Stimulated activated naive CD8-positive, alpha-beta T cell treated with anti-CD3 and anti-CD28 coated beads, Interleukin-15, Interleukin-2, amounts not matched to agents 100 U/mL and 50 U/mL, for 24 hours (primary cell): ENCODE results near the gene SLCO6A1.
"Not testable (repeated sequence)": the region's sequence is repeated elsewhere in the genome, so short reads cannot be mapped to it uniquely, and the experiment has no call there.

Source experiments
- ATAC-seq: fragments of 150-1000 bp; cut with Tn5 transposase; one replicate; pipeline ENCODE4 v1.10.0; 2021
- DNase-seq: peaks from one replicate; pipeline ENCODE4 v3.0.0; 2021

The SLCO6A1 gene, protein sequence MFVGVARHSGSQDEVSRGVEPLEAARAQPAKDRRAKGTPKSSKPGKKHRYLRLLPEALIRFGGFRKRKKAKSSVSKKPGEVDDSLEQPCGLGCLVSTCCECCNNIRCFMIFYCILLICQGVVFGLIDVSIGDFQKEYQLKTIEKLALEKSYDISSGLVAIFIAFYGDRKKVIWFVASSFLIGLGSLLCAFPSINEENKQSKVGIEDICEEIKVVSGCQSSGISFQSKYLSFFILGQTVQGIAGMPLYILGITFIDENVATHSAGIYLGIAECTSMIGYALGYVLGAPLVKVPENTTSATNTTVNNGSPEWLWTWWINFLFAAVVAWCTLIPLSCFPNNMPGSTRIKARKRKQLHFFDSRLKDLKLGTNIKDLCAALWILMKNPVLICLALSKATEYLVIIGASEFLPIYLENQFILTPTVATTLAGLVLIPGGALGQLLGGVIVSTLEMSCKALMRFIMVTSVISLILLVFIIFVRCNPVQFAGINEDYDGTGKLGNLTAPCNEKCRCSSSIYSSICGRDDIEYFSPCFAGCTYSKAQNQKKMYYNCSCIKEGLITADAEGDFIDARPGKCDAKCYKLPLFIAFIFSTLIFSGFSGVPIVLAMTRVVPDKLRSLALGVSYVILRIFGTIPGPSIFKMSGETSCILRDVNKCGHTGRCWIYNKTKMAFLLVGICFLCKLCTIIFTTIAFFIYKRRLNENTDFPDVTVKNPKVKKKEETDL

DNA sequence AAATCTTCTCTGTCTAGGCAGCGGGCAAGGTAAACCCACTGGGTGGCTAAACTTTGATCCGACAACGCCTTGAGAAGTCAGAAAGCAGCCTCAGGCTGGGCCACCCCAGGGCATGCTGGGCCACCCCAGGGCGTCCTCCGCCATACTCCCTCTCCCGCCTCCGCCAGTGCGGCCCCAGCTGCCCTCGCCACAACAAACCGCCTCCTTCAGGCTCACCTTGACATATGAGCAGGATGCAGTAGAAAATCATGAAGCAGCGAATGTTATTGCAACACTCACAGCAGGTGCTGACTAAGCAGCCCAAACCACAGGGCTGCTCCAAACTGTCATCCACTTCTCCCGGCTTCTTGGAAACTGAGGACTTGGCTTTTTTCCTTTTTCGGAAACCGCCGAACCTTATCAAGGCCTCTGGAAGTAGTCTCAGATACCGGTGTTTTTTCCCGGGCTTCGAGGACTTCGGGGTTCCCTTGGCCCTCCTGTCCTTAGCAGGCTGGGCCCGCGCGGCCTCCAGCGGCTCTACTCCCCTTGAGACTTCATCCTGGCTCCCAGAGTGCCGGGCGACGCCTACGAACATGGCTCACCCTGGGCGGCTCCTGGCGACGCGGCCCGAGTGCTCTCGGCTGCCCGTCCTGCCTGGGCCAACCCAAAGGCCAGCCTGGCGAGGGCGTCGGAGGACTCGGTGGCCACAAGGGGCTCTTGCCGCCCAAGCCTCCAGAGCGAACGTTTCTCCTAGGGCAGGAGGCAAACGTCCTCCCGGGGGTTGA, at the start of gene SLCO6A1:
TSS of gene SLCO6A1 (minus strand) at position 731 of the 764 bp plus-strand sequence. CDS start at position 574, 157 bp downstream.
- no peak for ATAC-seq
- DNase-seq, result no peak

DNA sequence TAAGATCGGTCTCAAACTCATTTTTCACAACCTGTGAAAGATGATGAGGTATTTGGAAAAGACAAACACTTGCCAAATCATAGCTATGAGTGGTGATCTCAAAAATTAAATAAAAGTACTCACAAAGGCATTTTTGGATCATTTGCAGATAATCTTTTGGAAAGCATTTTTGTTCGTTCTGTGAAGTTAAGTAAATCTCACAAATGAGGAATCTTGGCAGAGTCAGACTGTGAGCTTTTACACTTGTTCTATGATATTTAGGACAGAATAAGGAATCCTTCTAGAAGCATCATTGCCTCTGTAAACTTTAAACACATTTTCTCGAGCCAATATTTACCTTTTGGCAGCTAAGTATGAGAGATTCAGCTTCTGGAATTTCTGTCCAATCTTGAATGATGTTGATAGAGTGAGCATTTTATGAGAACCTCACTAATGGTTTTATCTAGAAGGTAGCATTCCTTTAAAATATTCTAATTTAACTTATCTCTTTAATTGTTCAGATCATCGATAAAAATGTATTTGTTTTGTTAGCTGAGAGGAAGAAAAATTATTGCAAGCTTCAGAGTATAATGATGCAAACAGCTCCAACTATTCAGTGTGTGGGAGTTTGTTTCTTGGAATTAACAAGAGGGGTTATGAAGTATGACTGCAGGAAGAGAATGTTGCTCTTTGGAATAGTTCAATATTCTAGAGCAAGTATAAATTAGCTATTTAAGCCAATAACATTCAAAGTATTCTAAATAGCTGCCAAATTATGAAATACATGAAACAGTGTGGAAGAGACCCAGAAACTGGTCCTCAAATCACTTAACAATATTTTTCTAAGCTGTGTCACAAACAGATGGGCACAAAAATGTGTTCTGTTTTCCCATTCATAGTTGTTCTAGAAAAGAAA, 48.6 kb upstream of the SLCO6A1 start:
- DNase-seq (no peak), ATAC-seq (no peak)

DNA sequence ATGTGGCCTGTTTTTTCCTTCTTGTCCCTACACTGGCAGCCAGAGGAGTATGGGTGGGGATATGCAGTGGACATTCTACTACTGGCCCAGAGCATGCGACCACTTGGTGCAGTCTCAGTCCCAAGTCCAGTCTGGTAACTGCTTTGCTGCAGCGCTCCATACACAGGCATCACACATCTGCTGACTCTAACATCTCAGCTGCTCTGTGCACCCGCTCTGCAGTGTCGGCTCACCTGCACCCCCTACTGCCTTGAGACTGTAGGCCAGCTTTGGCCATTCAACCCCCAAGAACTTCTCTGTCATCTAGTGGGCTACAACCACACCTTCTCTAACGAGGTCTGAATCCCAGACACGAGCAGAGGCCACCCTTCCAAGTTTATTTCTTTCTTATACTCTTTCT, 46.4 kb upstream of the SLCO6A1 start:
- ATAC-seq, result no peak
- no peak for DNase-seq

DNA sequence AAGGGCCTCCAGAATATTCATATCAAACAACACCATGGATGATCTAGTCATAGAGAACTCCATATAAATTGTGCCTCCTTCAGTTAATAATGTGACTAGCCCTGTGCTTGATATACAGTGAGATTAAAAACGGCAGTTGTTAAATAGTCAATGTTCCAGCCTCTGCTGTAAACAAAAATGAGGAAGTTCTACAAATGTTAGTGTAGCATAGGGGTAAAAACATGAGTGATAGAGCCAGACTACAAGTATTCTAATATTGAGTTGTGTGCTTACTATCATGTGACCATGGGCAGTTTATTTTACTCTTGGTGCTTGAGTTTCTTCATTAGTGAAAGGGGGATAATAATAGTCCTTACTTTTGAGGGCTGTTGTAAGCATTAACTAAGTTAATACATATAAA, 43.3 kb upstream of the SLCO6A1 start:
- DNase-seq (no peak), ATAC-seq (no peak)

DNA sequence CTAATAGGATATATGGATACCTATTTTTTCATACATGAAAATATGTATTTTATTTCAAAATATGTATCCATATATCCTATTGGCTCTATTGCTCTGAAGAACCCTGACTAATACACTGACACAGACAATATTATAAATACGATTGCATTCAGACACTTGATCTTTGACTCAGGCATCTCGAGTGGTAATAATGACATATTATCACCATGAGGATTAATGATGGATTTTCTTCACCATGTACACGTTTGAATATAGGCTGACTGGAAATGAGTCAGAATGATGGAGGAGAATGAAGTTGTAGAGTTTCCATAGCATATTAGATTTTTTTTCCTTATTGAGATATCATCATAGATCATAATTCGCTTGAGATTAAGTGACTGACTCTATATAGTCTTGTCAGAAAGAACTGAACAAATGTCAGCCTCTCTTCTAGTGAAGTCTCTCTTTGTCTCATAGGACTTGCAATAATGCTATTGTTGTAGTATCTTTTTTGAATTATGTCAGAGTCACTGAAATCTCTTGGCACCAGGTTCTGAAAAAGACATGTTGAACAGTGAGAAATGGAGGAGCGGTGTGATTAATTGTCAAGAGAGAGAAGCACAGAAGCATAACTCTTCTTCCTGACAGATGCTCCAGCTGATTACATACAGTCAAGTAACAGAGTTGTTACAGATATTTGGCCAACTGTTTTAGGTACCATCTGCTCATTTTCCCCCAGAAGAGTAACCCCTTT, 41.4 kb upstream of the SLCO6A1 start:
- DNase-seq (no peak), ATAC-seq (no peak)

DNA sequence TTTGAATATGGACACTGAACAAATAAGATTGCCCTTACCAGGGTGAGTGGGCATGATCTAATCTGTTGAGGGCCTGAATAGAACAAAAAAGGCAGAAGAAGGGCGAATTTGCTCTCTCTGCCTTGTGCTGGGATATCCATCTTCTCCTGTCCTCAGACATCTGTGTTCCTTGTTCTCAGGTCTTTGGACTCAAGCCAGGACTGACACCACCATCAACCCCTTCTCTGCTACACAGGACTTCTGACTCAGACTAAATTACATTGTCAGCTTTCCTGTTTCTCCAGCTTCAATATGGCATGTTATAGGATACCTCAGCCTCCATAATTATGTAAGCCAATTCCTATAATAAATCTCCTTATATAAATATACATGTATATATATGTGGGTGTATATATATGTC, 40.8 kb upstream of the SLCO6A1 start:
- DNase-seq (no peak), ATAC-seq (no peak)

DNA sequence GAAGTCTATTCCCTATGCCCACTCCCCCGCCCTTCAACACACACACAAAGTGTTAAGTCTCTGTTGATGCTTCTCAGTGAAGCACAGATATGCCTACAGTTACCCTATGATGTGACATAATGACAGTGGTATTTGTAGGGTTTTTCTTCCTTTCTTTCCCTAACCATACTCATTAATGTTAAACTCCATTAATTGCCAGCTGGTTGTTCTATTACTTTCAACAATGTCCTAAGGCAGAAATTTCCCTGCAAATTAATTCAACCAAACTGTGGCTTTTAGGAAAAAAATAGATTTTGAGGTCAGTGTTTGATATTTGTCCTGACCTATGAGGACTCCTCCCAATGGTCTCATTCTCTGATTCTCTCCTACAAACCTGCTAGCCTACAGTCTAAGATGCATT, 38.2 kb upstream of the SLCO6A1 start:
- DNase-seq, result no peak
- ATAC-seq, result no peak

DNA sequence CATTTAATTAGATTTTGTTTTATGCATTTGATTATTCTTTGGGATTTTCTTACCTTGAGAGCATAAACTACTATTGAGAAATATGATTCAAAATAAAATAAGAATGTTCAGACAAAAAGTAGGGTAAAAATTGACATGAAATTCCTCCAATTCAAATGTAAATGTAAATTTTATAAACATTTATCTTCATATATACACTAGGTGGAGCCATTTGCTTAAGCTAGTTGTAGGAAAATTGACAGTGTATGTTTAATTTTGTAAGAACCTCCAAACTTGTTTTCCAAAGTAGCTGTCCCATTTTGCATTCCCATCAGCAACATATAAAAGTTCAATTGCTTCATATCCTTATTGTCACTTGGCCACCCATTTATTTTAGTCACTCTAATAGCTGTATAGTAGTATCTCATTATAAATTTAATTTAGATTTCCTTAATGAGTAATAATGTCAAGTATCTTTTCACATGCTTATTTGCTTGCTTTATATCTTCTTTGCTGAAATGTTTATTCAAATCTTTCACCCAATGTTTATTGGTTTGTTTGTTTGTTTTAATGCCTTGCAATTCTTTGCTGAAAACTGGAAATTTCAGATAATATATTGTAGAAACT, 37.6 kb upstream of the SLCO6A1 start:
- DNase-seq, result no peak
- ATAC-seq, result no peak

DNA sequence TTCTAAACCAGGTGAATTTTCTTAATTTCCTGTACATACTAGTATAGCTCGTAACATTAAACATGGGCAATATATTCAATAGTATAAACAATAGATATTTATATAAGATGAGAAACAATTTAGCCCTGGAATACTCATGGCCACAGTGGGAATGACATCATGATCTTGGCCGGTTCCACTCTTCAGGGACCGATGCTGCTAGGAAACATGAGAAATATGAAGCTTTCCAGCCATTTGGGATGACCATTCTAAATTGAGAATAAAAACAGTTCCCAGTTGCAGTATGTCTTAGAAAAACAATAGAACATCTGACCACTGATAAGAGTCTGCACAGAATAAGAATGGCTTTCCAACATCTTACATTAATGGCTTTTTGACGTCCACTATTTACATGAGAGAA, 33.3 kb upstream of the SLCO6A1 start:
- ATAC-seq, result no peak
- no peak for DNase-seq

DNA sequence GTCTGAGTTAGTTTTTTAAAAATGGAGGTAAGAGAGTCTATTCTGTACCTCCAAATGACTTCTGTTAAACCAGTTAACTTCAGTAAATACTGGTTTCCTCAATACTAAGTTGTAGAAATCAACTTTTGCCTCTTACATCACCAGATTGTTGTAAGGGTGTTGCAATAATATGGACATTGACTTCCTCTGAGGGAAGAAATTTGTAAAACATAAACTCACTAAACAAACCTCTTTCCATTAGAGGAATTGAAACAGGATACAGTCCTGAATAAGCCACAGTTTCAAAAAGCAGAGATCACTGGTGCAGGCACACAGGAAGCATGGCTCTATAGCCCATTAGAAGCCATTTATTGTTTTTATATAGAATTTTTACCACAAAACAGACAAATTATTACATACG, 32.7 kb upstream of the SLCO6A1 start:
- ATAC-seq (no peak), DNase-seq (no peak)

DNA sequence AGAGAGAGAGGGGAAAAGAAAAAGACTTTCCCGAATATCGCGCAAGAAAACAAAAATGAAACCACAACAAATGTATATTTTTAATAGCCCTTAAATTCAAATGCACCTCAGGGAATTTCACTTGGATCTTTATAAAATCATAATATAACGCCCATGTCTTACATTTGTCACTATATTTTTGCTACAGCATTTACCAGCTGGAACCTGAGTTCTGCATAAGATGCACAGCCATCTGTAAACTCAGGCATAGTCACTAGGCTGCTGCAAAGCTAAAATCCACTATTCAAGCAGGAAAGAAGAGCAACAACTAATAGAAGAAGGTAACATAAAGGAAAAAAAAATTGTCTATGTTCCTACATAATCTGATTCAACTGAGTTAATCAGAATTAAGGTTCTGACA, 30.6 kb upstream of the SLCO6A1 start:
- DNase-seq, result no peak
- no peak for ATAC-seq

DNA sequence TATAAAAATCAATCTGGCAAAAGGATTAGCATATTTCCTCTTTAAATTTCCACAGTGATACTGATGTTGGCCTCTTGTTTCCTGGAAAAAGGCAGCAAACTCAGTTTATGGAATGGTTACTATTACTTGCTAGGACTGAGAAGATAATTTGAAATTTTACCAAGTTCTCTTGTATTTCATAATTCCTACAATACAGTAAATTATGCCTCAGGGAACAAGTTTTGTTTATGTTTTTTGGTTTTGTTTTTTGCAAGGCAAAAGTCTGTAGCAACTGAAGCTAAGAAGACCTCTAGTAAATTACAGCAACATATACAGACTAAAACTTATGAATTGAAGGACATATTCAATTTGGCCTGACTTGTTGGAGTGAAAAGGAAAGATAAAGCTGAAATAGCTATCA, 30.2 kb upstream of the SLCO6A1 start:
- DNase-seq, result no peak
- no peak for ATAC-seq

DNA sequence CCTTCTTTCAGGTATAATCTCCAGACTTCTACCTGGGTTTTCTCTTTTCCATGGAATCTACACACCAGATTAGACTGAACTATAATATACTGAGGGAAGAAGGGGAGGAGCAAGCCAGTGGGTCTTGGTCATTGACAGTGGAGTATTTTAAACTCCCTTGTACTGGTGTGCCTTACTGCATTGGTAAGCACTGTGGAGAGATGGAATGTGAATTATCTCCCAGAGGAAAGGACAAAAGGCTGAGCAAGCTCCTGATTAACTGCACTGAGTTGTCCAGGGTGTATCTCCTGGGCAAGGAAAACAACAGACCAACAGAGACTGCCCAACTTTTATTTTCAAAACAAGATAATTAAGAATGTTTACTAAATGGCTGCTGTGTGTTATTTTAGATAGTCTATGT, 29.8 kb upstream of the SLCO6A1 start:
- ATAC-seq (no peak), DNase-seq (no peak)

DNA sequence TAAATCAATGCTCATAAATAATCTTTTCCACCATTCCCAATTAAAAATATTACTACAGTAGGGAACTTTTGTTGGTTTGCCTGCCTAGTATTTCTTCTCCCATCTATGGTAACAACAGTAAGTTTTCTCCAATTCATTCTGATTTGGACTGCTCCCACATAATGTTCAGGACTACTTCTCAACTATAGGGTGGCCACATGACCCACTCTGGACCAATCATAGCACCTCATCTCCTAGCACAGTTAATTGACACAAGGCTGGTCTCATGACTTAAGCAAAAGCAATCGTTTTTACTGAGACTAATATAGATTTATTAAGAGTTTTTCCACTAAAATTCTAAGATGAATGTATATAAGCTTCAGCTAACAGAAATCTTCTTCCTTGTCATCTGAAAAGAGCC, 28.7 kb upstream of the SLCO6A1 start:
- ATAC-seq, result no peak
- no peak for DNase-seq

DNA sequence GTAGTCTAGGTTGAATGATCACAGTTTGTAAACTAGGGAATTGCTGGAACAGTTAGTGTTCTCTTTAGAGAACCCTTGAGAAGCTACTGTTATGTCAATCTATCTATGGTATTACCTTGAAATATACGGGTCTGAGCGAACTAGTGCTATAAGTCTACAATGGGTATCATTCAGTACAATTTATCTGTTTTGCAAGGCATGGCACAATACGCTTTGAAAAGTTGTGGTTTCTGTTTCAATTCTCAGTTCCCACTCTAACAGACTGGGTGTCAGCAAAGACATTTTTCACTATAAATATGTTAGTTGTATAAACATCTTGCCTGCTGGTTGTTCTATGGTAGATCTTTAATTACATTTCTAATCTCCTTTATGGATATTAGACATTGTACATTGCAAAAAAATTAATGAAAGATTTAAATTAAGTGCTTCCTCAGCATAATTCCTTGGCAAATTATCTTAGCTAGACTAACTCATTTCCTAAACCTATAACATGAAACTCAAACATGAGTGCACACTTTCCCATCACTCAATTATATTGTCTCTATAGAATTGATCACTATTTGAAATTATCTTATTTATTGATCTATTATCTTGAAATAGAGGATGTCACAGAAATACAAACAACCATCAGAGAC, 24.9 kb upstream of the SLCO6A1 start:
- ATAC-seq (no peak), DNase-seq (no peak)

DNA sequence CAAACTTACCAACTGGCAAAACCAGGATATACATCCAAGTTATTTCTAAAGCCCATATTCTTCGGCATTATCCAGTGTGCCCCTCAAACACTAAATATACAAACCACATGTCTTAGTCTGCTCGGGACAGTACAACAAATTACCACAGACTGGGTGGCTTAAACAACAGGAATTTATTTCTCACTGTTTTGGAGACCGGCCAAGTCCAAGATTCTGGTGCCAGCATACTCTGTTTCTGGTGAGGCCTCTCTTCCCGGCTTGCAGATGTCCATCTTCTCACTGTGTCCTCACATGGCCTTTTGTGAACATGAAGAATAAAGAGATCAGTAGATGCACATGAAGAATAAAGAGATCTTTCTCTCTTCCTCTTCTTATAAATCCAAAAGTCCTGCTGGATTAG, 12.9 kb upstream of the SLCO6A1 start:
- DNase-seq (no peak), ATAC-seq (no peak)

DNA sequence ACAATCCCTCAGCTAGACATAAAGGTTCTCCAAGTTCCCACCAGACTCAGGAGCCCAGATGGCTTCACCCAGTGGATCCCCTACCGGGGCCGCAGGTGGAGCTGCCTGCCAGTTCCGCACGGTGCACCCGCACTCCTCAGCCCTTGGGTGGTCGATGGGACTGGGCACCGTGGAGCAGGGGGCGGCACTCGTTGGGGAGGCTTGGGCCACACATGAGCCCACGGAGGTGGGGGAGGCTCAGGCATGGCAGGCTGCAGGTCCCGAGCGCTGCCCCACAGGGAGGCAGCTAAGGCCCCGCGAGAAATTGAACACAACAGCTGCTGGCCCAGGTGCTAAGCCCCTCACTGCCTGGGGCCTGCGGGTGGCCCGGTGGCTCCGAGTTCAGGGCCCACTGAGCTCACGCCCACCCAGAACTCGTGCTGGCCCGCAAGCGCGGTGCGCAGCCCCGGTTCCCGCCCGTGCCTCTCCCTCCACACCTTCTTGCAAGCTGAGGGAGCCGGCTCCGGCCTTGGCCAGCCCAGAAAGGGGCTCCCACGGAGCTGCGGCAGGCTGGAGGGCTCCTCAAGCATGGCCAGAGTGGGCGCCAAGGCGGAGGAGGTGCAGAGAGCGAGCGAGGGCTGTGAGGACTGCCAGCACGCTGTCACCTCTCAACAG, 7.4 kb downstream of the SLCO6A1 start:
- DNase-seq, ATAC-seq: not testable (repeated sequence)

DNA sequence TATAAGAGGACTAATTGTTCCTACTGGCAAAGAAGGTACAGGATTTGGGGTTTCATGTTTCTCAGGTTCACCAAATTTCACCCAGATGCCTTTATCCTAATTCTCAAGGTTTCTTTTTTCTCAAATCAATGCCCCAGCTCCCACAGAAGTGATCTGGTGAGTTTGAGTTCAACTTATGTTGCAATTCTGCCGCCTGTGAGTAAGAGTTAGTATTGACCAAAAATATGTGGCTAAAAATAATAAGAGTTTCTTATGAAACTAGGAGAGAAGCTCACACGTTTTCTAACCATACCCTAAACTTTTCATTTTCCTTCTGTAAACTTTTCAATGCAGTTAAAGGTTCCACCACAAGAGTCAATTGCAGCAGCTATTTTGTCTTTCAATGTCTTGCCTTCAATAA, 15.1 kb downstream of the SLCO6A1 start:
- ATAC-seq, result no peak
- no peak for DNase-seq

DNA sequence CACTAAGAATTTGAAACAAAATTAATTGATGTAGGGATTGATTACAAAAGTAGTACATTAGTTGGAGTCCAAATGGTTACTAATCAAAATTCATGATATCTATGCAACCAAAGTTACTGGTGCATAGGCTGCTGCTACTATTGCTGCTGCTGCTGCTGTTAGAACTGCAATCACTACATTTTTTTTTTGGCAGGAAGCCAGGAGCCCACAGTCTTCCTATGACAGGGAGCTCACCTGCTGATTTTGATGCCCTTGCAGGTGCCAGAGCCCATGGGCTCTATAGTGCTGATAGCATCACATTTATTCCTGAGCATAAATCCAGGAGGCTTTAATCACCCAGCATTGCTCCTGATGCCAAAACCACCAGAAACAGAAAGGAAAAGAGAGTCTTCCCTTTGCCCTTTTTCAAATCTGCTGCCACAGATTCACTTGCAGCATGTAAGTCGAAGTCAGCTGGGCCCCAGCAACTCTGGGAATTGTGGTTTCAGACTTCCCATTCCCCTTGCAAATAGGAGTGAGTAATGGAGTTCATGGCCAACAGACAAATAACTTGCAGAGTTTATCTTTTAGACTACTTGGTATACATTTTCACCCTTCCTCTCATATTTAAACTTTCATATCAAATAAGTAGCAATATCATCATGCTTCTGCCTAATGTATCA, 17.6 kb downstream of the SLCO6A1 start:
- ATAC-seq (no peak), DNase-seq (no peak)
